Left lung (tissue), 10 donors: ENCODE measurements around the gene MYMK. TPM values are rescaled to one million over a fixed set of nuclear protein-coding genes. Genes with fewer than 3 reads are reported as not detected.

ENCODE experiments used
- ATAC-seq: fragments of 200-7000 bp; cut with Tn5 transposase; one replicate; pipeline ENCODE4 v1.9.1; 2020; ENCODE audit warnings: moderate library complexity
- DNase-seq, 4 donors: peaks; one replicate each; pipeline ENCODE4 v3.0.0-alpha.2; 2013 to 2020
- H3K27ac ChIP-seq, 2 donors: fragments of 200-600 bp; sonication (generic) in 1 of 2; one replicate each; pipeline versions ENCODE4 v1.5.0 to v1.8.0; 2020 to 2021
- H3K27me3 ChIP-seq, 2 donors: fragments of 200-600 bp; sonication (generic) in 1 of 2; one replicate each; pipeline versions ENCODE4 v1.5.0 to v1.8.0; 2020 to 2021
- H3K36me3 ChIP-seq, 2 donors: fragments of 200-600 bp; sonication (generic) in 1 of 2; one replicate each; pipeline versions ENCODE4 v1.5.0 to v1.8.0; 2020 to 2021
- H3K4me1 ChIP-seq, 2 donors: fragments of 200-600 bp; one replicate each; pipeline ENCODE4 v1.8.0; 2021
- H3K4me3 ChIP-seq, 2 donors: fragments of 200-600 bp; sonication (generic) in 1 of 2; one replicate each; pipeline versions ENCODE4 v1.5.0 to v1.8.0; 2020 to 2021; ENCODE audit warnings: mild to moderate bottlenecking in 1 of 2
- H3K9me3 ChIP-seq, 2 donors: fragments of 200-600 bp; sonication (generic) in 1 of 2; one replicate each; pipeline versions ENCODE4 v1.5.0 to v1.8.0; 2020 to 2021
- intact Hi-C, 2 donors: fragments of 100-400 bp; cut with DNase I; formaldehyde crosslinking; loops; one replicate each; pipeline versions ENCODE4 v1.11.2 to v1.14.2; 2022
- polyA plus RNA-seq, 6 donors: library from polyadenylated mRNA; unstranded; fragments of 120-200 nt; gene quantifications; one replicate each; pipeline ENCODE4 v1.2.1, GENCODE V29; 2013; ENCODE audit not compliant: insufficient read length in 6 of 6
- total RNA-seq, 2 donors: library from RNA; stranded (reverse); fragmentation: NEBNext Ultra II Directional; extraction: Animal tissue kit (Norgen Biotek cat#: 25700); gene quantifications; one replicate each; pipeline ENCODE4 v1.2.1, GENCODE V29; 2021
- TF ChIP-seq, protein P1 (sequence below), 2 donors: fragments of 200-600 bp; sonication (generic) in 1 of 2; IDR thresholded peaks; one replicate each; pipeline versions ENCODE4 v1.5.0 to v1.8.0; 2021; ENCODE audit warnings: antibody characterized with exemption in 2 of 2
- donor health status: DM: no; HTN: yes; CAD: no.
- donor health status: DM: no; HTN: no; CAD: no.

Gene MYMK
- total and polyA plus RNA-seq, 8 donors: not detected

DNA sequence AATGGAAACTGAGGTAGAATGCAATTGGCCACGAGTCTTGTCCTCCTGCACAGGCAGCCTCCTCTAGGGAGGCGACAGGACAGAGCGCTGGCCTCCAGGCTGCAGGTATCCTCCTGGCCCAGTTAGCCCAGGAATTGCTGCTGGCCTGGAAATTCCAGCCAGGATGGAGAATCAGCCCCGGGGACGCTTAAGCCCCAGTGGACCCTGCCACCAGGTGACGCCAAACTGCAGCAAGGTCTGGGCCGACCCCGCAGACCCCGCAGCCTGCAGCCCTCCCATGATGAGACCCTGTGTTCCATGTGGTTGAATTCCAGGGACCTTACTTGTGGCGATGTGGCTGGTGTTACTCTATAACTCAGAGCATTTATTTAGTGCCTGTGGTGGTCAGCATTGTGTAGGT is 57.7 kb downstream of the MYMK start:
- Histone ChIP-seq H3K9me3 (no peaks in the 10 kb centered on the region), H3K4me1 (peaks cover 0 to 17% of the 10 kb centered on the region in 2 donors), H3K4me3 (no peak overlapping the region), H3K27me3 (no peaks in the 10 kb centered on the region), H3K36me3 (peaks cover 0 to 24% of the 10 kb centered on the region in 2 donors), H3K27ac (no peak overlapping the region)
- TF ChIP-seq, protein P1, sequence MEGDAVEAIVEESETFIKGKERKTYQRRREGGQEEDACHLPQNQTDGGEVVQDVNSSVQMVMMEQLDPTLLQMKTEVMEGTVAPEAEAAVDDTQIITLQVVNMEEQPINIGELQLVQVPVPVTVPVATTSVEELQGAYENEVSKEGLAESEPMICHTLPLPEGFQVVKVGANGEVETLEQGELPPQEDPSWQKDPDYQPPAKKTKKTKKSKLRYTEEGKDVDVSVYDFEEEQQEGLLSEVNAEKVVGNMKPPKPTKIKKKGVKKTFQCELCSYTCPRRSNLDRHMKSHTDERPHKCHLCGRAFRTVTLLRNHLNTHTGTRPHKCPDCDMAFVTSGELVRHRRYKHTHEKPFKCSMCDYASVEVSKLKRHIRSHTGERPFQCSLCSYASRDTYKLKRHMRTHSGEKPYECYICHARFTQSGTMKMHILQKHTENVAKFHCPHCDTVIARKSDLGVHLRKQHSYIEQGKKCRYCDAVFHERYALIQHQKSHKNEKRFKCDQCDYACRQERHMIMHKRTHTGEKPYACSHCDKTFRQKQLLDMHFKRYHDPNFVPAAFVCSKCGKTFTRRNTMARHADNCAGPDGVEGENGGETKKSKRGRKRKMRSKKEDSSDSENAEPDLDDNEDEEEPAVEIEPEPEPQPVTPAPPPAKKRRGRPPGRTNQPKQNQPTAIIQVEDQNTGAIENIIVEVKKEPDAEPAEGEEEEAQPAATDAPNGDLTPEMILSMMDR (IDR thresholded peaks at IDR 0.05): no peak
- DNase-seq (no peak), ATAC-seq (no peak)
- intact Hi-C loops: no loop called here

DNA sequence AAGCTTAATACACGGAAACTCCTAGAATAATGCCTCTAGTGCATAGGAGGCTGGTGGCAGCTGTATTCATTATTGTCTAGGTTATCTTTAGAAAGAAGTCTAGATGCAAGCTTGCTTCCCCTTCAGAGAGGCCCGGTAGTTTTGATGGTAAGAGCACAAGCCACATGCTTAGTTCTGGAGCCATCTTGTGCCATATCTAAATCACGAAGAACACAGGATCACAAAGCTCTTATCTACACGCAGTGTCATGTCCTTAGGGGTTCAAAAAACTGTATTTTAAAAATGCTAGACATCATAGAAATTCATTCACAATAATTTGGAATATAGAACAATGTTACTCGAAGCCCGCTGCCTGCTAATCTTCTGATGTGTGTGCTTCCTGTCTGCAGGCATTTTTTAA is 58.8 kb downstream of the MYMK start:
- TF ChIP-seq, protein P1 (IDR thresholded peaks at IDR 0.05): no peak
- Histone ChIP-seq H3K9me3 (no peaks in the 10 kb centered on the region), H3K36me3 (peaks cover 0 to 14% of the 10 kb centered on the region in 2 donors), H3K27me3 (no peaks in the 10 kb centered on the region), H3K4me1 (peaks cover 3 to 12% of the 10 kb centered on the region in 2 donors), H3K4me3 (no peak overlapping the region), H3K27ac (no peak overlapping the region)
- ATAC-seq: no peak
- DNase-seq: no peak
- intact Hi-C loops: no loop called here

DNA sequence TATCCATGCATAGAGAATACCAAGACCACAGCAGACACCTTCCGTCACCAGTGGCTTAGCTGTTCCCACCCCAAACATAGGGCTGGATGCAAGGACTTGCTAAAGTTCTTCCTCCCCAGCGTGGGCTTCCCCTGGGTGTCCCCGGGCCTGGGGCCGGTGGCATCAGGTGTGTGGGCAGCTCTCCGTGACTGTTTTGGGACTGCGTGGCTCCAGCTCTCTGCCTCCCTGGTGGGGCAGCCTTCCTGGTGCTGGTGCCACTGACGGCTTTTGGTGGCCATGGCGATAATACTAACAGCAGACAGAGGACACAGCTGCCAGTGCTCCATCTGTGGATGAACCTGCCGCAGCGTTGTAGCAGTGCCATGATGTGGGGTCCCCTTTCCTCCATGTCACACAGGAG is 60.1 kb downstream of the MYMK start:
- Histone ChIP-seq H3K4me3 (no peak overlapping the region), H3K36me3 (peaks cover 0 to 14% of the 10 kb centered on the region in 2 donors), H3K27ac (no peak overlapping the region), H3K27me3 (no peaks in the 10 kb centered on the region), H3K4me1 (peaks cover 8 to 17% of the 10 kb centered on the region in 2 donors), H3K9me3 (no peaks in the 10 kb centered on the region)
- DNase-seq (no peak), ATAC-seq (no peak)
- intact Hi-C loops: no loop called here
- TF ChIP-seq, protein P1 (IDR thresholded peaks at IDR 0.05): no peak

Other genes starting within 250 kb of the MYMK start
- 1 to 10 TPM; 5.7 to 7.9 TPM for gene ABO, start 249.8 kb downstream of the MYMK start, total RNA-seq
- gene ABO, start 249.8 kb downstream of the MYMK start, polyA plus RNA-seq: 1 to 10 TPM; 2.6 to 6.3 (median 4.3) TPM
- gene SURF6, start 188.8 kb downstream of the MYMK start, total RNA-seq: 10 to 100 TPM; 10.9 to 16.7 TPM
- gene SURF6, start 188.8 kb downstream of the MYMK start, polyA plus RNA-seq: 10 to 100 TPM; 25.6 to 31.4 (median 26.6) TPM
- gene MED22, start 176.8 kb downstream of the MYMK start, total RNA-seq: 10 to 100 TPM; 21.8 to 29.2 TPM
- gene MED22, start 176.8 kb downstream of the MYMK start, polyA plus RNA-seq: 10 to 100 TPM; 23.2 to 28.2 (median 26.3) TPM
- gene RPL7A, start 176.7 kb downstream of the MYMK start, total RNA-seq: 1,000 to 10,000 TPM; 1,624 to 1,706 TPM
- gene RPL7A, start 176.7 kb downstream of the MYMK start, polyA plus RNA-seq: 1,000 to 10,000 TPM; 2,858 to 3,322 (median 3,107) TPM
- 10 to 100 TPM; 40.4 to 46.1 TPM for gene SURF1, start 168.5 kb downstream of the MYMK start, total RNA-seq
- 10 to 100 TPM; 27.9 to 35.2 (median 30.2) TPM for gene SURF1, start 168.5 kb downstream of the MYMK start, polyA plus RNA-seq
- gene SURF2, start 168.4 kb downstream of the MYMK start, total RNA-seq: 10 to 100 TPM; 11.8 to 16.2 TPM
- gene SURF2, start 168.4 kb downstream of the MYMK start, polyA plus RNA-seq: 10 to 100 TPM; 14.9 to 23.0 (median 16.8) TPM
- gene SURF4, start 148.9 kb downstream of the MYMK start, total RNA-seq: 100 to 1,000 TPM; 232 to 252 TPM
- gene SURF4, start 148.9 kb downstream of the MYMK start, polyA plus RNA-seq: 100 to 1,000 TPM; 117 to 155 (median 122) TPM
- under 1 TPM; 0.82 to 0.99 TPM for gene STKLD1, start 148.6 kb downstream of the MYMK start, total RNA-seq
- gene STKLD1, start 148.6 kb downstream of the MYMK start, polyA plus RNA-seq: 1 to 10 TPM; 3.0 to 6.1 (median 3.6) TPM
- gene REXO4, start 106.9 kb downstream of the MYMK start, total RNA-seq: 10 to 100 TPM; 16.9 to 23.4 TPM
- 10 to 100 TPM; 27.2 to 29.1 (median 28.1) TPM for gene REXO4, start 106.9 kb downstream of the MYMK start, polyA plus RNA-seq
- gene ADAMTS13, start 102.6 kb downstream of the MYMK start, total RNA-seq: 1 to 10 TPM; 1.2 to 4.1 TPM
- gene ADAMTS13, start 102.6 kb downstream of the MYMK start, polyA plus RNA-seq: 10 to 100 TPM in 1 of 6 donors, 1 to 10 TPM in 5; 5.9 to 11.1 (median 8.4) TPM
- gene CACFD1, start 65.0 kb downstream of the MYMK start, total RNA-seq: 10 to 100 TPM; 26.2 to 48.4 TPM
- 10 to 100 TPM; 17.7 to 31.2 (median 25.4) TPM for gene CACFD1, start 65.0 kb downstream of the MYMK start, polyA plus RNA-seq
- 10 to 100 TPM in 1 of 2 donors, 1 to 10 TPM in 1; 7.8 to 22.4 TPM for gene SLC2A6, start 45.9 kb downstream of the MYMK start, total RNA-seq
- gene SLC2A6, start 45.9 kb downstream of the MYMK start, polyA plus RNA-seq: 1 to 10 TPM; 1.9 to 5.4 (median 2.6) TPM
- gene ADAMTSL2, start 9.7 kb upstream of the MYMK start, total RNA-seq: 10 to 100 TPM; 17.3 to 18.5 TPM
- gene ADAMTSL2, start 9.7 kb upstream of the MYMK start, polyA plus RNA-seq: 10 to 100 TPM in 4 of 6 donors, 1 to 10 TPM in 2; 8.0 to 18.3 (median 10.6) TPM
- under 1 TPM in 1 of 2 donors, not detected in 1; 0.23 TPM for gene FAM163B, start 84.4 kb upstream of the MYMK start, total RNA-seq
- gene FAM163B, start 84.4 kb upstream of the MYMK start, polyA plus RNA-seq: 1 to 10 TPM in 5 of 6 donors, under 1 TPM in 1; 0.61 to 2.7 (median 1.7) TPM
- gene DBH, start 111.4 kb upstream of the MYMK start, total RNA-seq: under 1 TPM; 0.08 to 0.23 TPM
- 1 to 10 TPM; 1.2 to 2.2 (median 1.4) TPM for gene DBH, start 111.4 kb upstream of the MYMK start, polyA plus RNA-seq
- gene SARDH, start 213.4 kb upstream of the MYMK start, total RNA-seq: 1 to 10 TPM; 3.9 to 5.9 TPM
- 10 to 100 TPM in 4 of 6 donors, 1 to 10 TPM in 2; 9.1 to 13.9 (median 10.9) TPM for gene SARDH, start 213.4 kb upstream of the MYMK start, polyA plus RNA-seq